COLO668 (cell line): ENCODE data around the gene FGF21.
"Not testable (repeated sequence)": the region's sequence is repeated elsewhere in the genome, so short reads cannot be mapped to it uniquely, and the experiment has no call there.

Source experiments
- DNase-seq: peaks from one replicate; lab custom pipeline; 2025; ENCODE audit not compliant: unreplicated experiment; lab: John Stamatoyannopoulos, UW

Gene FGF21, protein sequence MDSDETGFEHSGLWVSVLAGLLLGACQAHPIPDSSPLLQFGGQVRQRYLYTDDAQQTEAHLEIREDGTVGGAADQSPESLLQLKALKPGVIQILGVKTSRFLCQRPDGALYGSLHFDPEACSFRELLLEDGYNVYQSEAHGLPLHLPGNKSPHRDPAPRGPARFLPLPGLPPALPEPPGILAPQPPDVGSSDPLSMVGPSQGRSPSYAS

GRCh38 chr19:48755084-48755641 is at the start of gene FGF21:
TSS of gene FGF21 (plus strand) at chr19:48755524. CDS start at chr19:48756237, 713 bp downstream.
- DNase-seq: peak; percentile 52

DNA sequence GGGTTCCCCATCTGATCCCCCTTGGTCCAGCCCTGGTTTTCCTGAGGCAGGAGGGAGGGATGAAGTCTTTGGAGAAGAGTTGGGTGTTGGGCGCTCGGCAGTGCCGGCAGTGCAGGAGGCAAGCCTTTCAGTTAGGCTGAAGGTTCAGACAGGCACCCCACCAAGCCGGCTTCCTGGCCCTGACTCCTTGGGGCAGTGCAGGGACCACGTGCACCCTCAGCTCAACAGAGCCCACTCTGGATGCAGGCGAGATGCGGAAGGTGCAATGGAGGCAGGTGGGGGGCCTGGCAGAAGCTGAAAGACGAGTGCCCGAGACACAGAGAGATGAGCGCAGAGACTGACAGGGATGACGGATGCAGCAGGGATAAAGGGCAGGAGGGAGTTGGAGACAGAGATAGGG is 46.9 kb upstream of the FGF21 start:
- no peak for DNase-seq

GRCh38 chr19:48711106-48711662 is 44.1 kb upstream of the FGF21 start:
- DNase-seq: no peak

DNA sequence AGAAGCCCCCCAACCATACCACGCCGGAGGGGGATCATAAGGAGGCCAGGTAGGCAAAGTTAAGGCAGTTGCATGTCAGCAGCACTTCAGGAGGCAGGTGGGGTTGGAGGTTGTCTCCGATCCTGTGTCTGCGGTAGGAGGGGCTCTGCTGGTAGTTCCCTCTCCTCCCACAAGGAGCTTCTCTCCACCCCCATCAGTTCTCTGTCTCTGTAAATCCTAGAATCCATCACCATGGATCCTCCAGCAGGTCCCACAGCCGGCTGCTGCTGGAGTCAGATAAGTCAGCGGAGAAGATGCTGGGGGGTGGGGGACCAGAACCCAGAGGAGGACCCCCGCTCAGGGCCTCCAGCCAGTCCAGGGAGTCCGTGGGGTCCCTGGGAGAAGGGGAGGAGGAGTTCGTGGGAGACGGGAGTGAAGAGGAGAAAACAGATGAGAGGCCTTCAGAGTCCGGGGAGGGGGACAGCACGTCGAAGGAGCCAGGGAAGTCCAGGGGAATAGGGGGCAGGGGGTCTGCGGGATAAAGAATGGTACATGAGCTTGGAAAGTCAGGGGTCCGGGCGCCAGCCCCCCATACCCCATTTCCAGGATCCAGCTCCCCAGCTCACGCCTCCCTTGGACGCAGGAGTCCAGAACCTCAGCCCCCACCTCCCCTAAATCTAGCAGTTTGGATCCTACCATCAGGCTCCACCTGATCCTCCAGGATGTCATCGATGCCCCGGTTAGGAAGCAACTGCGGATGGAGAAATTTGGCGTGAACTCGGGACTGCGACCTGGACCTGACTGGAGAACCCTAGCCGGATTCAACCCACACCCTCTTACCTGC is 42.1 kb upstream of the FGF21 start:
- peak; percentile 5 for DNase-seq

DNA sequence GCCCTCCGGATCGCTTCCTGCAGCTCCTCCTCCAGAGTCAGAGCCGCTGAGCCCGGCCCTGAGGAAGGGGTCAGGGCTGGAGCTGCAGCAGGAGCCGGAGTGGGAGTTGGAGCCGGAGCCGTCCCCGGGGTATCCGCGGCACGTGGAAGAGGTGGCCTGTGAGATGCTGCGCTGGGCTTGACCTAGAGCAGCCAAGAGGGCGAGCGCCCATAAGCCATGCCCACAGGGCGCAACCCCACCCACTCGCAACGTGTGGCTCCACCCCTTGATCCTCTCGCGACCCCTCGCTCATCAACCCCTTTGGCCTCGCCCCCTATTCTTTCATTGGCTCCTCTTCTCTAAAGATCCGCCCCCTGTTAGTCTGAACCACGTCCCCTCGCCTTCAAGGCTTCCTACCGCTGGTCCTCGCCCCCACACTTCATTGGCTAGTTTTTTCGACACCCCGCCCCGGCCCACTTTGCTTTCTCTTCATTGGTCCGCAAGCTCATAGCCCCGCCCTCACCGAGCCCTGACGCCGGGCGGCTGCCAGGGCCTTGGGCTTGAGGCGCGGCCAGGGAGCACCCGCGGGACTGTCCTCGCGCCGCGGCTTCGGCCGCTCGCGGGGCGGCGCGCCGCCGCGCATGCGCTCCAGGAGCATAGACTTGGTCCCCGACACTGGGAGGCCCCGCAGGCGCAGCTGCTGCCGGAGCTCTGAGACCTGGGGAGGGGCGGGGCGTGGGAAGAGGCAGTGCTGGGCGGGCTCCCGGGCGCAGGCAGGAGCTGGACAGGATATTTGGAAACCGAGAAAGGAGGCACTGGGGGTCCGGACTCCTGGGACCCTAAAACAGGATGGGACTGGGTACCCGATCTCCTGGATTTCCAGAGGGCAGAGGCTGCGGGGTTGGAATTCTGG is 41.2 kb upstream of the FGF21 start:
- peak; percentile 99 for DNase-seq

DNA sequence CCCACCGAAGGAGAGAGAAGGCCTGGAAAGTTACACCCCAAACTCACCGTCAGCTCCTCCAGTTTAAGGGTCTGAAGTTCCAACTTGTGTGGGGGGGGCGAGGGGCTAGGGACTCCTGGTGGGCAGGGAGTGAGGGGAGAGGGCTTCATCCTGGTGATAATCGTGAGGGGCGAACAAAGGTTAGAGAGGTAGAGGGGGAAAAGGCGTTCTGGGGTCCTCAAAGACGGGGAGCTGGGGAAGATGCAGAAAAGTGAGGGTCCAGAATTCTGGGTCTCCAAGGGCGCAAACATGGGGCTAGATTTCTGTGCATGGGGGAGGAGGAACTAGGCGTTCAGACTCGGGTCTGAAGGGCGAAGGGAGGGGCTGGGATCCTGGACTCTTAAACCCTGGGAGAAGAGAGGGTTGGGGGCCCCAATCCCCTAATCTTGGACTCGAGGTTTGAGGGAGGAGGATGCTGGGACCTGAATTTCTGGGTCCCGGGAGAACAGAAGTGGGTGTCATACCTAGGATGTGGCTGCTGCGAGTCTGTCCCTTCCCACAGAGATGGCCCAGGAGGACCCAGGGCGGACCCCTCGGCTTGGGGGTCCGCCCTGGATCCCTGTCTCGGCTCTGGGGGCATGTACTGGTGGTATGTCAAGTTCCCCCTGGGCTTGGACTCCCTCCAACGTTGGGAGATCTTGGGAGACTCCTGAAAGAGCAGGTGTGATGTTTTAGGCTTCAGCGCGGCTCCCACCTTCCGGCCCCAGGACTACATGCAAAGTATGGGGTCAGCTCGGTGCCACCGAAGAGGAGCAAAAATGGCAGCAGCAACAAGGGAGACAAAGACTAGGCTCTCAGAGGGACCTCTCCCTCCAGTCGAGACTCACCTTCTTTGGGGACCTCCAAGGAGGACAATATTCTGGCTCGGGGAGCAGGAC is 40.3 kb upstream of the FGF21 start:
- no peak for DNase-seq

GRCh38 chr19:48715681-48716171 is 39.6 kb upstream of the FGF21 start:
- no peak for DNase-seq

DNA sequence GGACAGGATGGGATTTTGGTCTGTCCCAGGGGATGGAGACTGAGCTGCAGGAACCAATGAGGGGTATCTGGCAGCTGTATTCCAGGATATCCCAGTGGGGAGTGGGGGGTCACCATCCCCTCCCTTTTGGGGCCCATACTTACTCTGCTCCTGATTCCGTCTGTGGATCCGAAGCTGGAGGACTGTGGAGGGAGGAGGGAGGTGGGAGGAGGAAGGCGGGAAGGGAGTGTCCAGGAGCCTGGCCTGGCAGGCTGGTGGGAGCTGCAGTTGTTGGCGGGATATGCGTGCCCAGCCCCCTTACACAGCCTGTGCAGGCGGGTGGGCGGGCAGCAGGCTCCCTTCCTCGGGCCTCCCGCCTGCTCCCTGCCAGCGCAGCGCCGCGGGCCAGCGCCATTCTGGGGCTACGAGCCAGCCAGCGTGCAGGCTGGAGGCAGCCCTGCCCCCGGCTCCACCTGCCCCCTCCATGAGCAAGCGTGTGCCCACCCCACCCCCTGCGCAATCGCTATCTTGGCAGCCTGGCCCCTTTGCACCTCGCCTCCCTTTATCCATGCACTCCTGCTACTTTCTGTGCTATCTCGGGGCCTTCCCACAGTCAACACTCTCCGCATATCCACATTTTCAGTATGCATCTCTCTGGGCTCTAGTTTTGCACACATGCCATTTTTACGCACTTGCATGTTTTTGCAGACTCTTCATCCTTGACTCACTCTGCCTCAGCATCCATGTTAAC is 38.6 kb upstream of the FGF21 start:
- no peak for DNase-seq

- DNase-seq: not testable (repeated sequence)
Measured at GRCh38 chr19:48718106-48718505, 37.2 kb upstream of the FGF21 start.

GRCh38 chr19:48718711-48719231 is 36.6 kb upstream of the FGF21 start:
- DNase-seq: no peak

GRCh38 chr19:48719263-48720171 is 35.8 kb upstream of the FGF21 start, which contains the start of gene MAMSTR:
TSS of gene MAMSTR (minus strand) at chr19:48719725. CDS start at chr19:48719031, 694 bp downstream.
- DNase-seq: no peak

DNA sequence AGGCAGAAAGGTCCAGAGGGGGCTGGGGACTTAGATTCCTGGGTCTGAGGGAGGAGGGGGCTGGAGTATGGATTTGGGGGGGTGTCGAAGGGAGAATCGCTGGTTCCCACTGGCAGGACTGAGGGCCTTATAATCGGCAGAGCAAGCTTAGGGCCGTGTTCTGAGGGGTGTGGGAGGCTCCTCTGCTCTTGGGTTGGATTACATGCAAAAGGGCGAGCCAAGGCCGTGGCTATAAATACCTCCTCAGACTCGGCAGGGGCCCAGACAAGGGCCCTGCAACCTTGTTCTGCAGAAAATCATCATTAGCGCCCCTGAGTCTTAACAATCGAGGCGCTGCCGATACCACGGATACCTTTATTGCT is 35.1 kb upstream of the FGF21 start:
- DNase-seq: no peak

DNA sequence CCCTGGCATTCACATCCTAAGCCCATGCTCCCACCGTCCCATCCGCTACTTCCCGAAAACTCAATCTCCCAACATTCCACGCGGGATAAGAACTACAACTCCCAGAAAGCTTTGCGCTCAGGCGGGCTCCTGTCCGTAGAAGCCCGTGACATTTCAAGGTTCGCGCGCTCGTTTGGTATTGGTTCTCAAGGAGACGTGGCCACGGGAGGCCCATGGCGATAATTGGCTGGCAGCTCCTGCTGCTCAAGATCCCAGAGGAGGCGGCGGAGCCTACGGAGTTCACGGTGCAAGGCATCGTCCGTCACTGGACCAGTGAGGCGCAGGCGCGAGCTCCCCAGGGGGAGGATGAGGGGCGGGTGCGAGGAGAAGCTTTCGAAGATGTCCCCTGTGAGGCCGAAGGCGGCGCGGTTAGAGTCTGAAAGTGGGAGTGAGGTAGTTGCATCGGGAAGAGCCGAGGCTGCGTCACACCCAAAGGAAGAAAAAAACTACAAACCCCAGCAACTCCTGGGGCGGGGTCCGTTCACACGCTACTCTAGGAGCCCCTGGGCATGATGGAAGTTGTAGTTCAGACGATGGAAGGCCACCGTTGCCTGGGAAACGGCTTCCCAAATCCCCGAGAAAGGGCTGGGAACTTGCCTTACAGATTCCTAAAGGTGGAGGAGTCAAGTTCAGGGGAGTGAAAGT is 34.6 kb upstream of the FGF21 start:
- peak; percentile 95 for DNase-seq

DNA sequence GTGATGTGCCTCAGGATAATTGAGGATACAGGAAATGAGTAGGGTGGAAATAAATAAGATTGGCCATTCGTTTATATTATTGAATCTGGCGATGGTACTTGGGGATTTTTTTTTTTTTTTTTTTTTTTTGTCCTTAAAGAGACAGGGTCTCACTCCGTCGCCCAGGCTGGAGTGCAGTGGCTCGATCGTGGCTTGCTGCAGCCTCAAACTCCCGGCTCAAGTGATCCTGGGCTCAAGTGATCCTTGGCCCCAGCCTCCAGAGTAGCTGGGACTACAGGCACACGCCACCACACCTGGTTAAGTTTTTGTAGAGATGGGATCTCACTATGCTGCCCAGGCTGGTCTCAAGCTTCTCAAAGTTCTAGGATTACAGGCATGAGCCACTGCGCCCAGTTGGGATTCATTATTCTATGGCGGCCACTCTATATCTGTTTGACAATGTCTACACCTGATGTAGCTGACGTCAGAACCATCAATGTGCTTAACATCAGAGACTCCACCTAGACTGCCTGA is 33.1 kb upstream of the FGF21 start:
- no peak for DNase-seq

DNA sequence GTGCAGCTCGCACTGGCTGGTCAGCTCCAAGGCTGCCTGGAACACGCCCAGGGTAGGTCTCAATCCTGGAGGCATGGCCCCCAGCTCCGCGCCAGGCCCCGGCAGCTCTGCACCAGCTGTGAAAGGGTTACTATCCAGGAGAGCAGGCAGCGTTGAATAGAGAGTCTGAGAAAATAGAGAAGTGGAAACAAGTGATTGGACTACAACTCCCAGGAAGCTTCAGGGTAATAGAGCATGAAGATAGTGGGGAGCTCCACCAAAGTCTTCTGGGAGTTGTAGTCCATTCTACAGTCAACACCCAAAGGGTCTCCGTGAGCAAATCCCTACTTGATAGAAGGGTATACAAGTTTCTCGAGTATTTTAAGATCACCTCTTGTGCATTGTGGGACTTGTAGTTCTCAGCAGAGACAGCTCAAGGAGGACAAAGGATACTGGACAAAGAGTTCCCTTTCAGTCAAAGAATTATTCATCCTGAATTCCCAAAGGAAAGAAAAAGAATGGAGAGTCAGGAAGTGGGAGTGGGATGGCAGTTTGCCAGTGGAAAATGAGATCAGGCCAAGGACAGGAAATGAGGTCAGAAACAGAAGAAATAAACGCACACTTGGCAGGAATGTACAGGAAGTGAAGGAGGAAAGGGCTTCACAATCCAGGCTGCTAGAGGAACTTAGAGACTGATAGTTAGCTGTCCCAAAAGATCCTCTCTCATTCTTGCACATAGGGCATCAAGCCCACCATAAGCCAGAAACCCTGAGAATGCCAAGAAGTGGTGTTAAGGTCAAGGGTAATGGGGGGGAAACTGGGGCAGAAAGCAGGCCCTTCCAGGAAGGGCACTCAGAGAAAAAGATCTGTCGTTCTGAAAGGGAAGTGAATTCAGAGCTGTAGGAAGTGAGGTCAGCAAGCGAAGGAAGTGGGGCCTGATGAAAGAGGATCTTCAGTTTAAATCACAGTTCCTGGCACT is 30.2 kb upstream of the FGF21 start:
- DNase-seq: no peak

DNA sequence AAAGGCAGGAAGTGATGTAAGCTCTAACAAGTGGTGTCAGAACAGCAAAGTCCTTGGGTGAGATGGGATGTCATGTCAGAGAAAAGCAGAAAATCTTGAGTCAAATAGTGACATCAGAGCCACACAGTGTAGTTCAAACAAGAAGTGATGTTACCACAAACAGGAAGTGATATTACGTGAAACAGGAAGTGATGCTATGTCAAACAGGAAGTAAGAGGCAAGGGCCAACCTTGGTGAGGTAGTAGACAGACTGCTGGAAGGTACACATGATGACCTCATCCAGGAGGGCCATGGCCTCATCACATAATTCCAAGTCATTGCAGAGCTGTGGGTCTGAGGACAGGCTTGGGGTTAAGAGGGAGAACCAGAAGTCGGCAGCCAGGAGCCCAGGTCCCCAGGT is 28.8 kb upstream of the FGF21 start:
- no peak for DNase-seq
